Esophagus muscularis mucosa (tissue), 4 donors: ENCODE results near the gene ITM2C. TPM values are rescaled to one million over a fixed set of nuclear protein-coding genes. Genes with fewer than 3 reads are reported as not detected.

ENCODE experiments used
- DNase-seq: peaks from one replicate; pipeline ENCODE4 v3.0.0-alpha.2; 2017; ENCODE audit errors: extremely low spot score
- H3K27ac ChIP-seq, 4 donors: fragments of 200-600 bp; sonication (generic); replicated peaks in 1 of 4; 1 replicate in 3 of 4; 2 replicates in 1 of 4; pipeline ENCODE4 v1.5.1; 2016 to 2019; ENCODE audit warnings: mild to moderate bottlenecking in 1 of 4
- H3K27me3 ChIP-seq, 4 donors: fragments of 200-600 bp; sonication (generic); one replicate each; pipeline versions ENCODE4 v1.5.1 to v1.6.0; 2016 to 2019
- H3K36me3 ChIP-seq, 4 donors: fragments of 200-600 bp; sonication (generic); one replicate each; pipeline ENCODE4 v1.5.1; 2016 to 2019
- H3K4me1 ChIP-seq, 4 donors: fragments of 200-600 bp; sonication (generic); one replicate each; pipeline ENCODE4 v1.5.1; 2016 to 2019
- H3K4me3 ChIP-seq, 4 donors: fragments of 200-600 bp; sonication (generic); 1 replicate in 2 of 4; 2 replicates in 2 of 4; pipeline ENCODE4 v1.5.1; 2016 to 2019; ENCODE audit warnings: mild to moderate bottlenecking in 4 of 4, moderate library complexity in 1 of 4
- H3K9me3 ChIP-seq, 4 donors: fragments of 200-600 bp; sonication (generic); 1 replicate in 3 of 4; 2 replicates in 1 of 4; pipeline ENCODE4 v1.5.1; 2016 to 2019
- CTCF ChIP-seq, 3 experiments: fragments of 200-600 bp in 2 of 3; fragments of 450-650 bp in 1 of 3; sonication (generic) in 2 of 3; IDR thresholded peaks; one replicate each; pipeline ENCODE4 v1.5.1; 2017 to 2019; ENCODE audit warnings: antibody characterized with exemption in 3 of 3, mild to moderate bottlenecking in 2 of 3, moderate library complexity in 1 of 3
- EP300 ChIP-seq: sonication (generic); formaldehyde crosslinking; IDR thresholded peaks from one replicate; pipeline ENCODE4 v1.6.1; 2017; ENCODE audit warnings: antibody characterized with exemption
- POLR2A ChIP-seq: fragments of 450-650 bp; IDR thresholded peaks from one replicate; pipeline ENCODE4 v1.6.1; 2017; ENCODE audit warnings: antibody characterized with exemption, moderate library complexity, mild to moderate bottlenecking, low read depth
- POLR2AphosphoS5 ChIP-seq, 2 donors: sonication (generic); formaldehyde crosslinking; IDR thresholded peaks; one replicate each; pipeline ENCODE4 v1.6.1; 2017; ENCODE audit warnings: antibody characterized with exemption in 2 of 2
- WGBS: methylation state at CpG from one replicate; pipeline ENCODE4 v1.1.5; 2018; 5-methylcytosine and 5-hydroxymethylcytosine counted together
- intact Hi-C: fragments of 100-400 bp; cut with DNase I; formaldehyde crosslinking; loops from one replicate; pipeline ENCODE4 v1.15.1; 2023
- total RNA-seq, 4 donors: library from RNA; depleted of rRNA; stranded (reverse); fragments of >200 nt; gene quantifications; one replicate each; pipeline versions ENCODE4 v1.1.0 to v1.2.1, GENCODE V29; 2016

ITM2C gene
- total RNA-seq, 4 donors from 2014 or later, result 84.0 to 145 (median 101) TPM

GRCh38 chr2:230890646-230891045, 25.9 kb downstream of the ITM2C start:
- Histone ChIP-seq H3K27me3 (peaks cover 0 to 13% (median 0%) of the 10 kb centered on the region in 4 donors), H3K9me3 (no peaks in the 10 kb centered on the region), H3K4me3 (no peak overlapping the region), H3K27ac (no peak overlapping the region), H3K4me1 (no peaks in the 10 kb centered on the region), H3K36me3 (no peaks in the 10 kb centered on the region)
- no peak for TF ChIP-seq POLR2AphosphoS5 (IDR thresholded peaks at IDR 0.05)
- no peak for TF ChIP-seq CTCF (IDR thresholded peaks at IDR 0.05)
- no peak for TF ChIP-seq EP300
- TF ChIP-seq POLR2A, result no peak
- DNase-seq, result no peak
- 89% methylated on average over 4 of the region's 4 CpGs for WGBS
- intact Hi-C loops, result no loop called here

GRCh38 chr2:230891064-230891463, 26.3 kb downstream of the ITM2C start:
- intact Hi-C loops, result no loop called here
- WGBS, result 28% methylated on average over 5 of the region's 5 CpGs
- H3K9me3 ChIP-seq, result no peaks in the 10 kb centered on the region
- TF ChIP-seq POLR2AphosphoS5 (IDR thresholded peaks at IDR 0.05) (no peak), EP300 (no peak), POLR2A (no peak), CTCF (IDR thresholded peaks at IDR 0.05) (no peak)
- H3K4me1 ChIP-seq, result no peaks in the 10 kb centered on the region
- peaks cover 0 to 13% (median 0%) of the 10 kb centered on the region in 4 donors for H3K27me3 ChIP-seq
- no peak overlapping the region for H3K4me3 ChIP-seq
- H3K36me3 ChIP-seq, result no peaks in the 10 kb centered on the region
- no peak overlapping the region for H3K27ac ChIP-seq
- DNase-seq, result no peak

- WGBS, result 82% methylated on average over 6 of the region's 6 CpGs
- Histone ChIP-seq H3K36me3 (no peaks in the 10 kb centered on the region), H3K9me3 (no peaks in the 10 kb centered on the region), H3K27ac (no peak overlapping the region), H3K27me3 (peaks cover 0 to 13% (median 0%) of the 10 kb centered on the region in 4 donors), H3K4me3 (no peak overlapping the region), H3K4me1 (no peaks in the 10 kb centered on the region)
- TF ChIP-seq CTCF (IDR thresholded peaks at IDR 0.05), result no peak
- TF ChIP-seq POLR2AphosphoS5 (IDR thresholded peaks at IDR 0.05), result no peak
- no peak for TF ChIP-seq EP300
- TF ChIP-seq POLR2A, result no peak
- no peak for DNase-seq
- intact Hi-C loops, result no loop called here
Observed at GRCh38 chr2:230891509-230891908, 26.8 kb downstream of the ITM2C start.

GRCh38 chr2:230893338-230893737, 28.6 kb downstream of the ITM2C start:
- no peak for DNase-seq
- intact Hi-C loops, result no loop called here
- Histone ChIP-seq H3K4me3 (no peak overlapping the region), H3K9me3 (no peaks in the 10 kb centered on the region), H3K27me3 (peaks cover 0 to 13% (median 0%) of the 10 kb centered on the region in 4 donors), H3K27ac (no peak overlapping the region), H3K36me3 (no peaks in the 10 kb centered on the region), H3K4me1 (no peaks in the 10 kb centered on the region)
- no peak for TF ChIP-seq EP300
- no peak for TF ChIP-seq POLR2AphosphoS5 (IDR thresholded peaks at IDR 0.05)
- WGBS, result 39% methylated on average over 6 of the region's 6 CpGs

GRCh38 chr2:230893841-230894781, 29.4 kb downstream of the ITM2C start:
- Histone ChIP-seq H3K27me3 (peaks cover 0 to 13% (median 0%) of the 10 kb centered on the region in 4 donors), H3K9me3 (no peaks in the 10 kb centered on the region), H3K4me3 (no peak overlapping the region), H3K4me1 (no peaks in the 10 kb centered on the region), H3K27ac (no peak overlapping the region), H3K36me3 (no peaks in the 10 kb centered on the region)
- 77% methylated on average over 9 of the region's 19 CpGs for WGBS
- no peak for DNase-seq
- intact Hi-C loops, result no loop called here
- TF ChIP-seq EP300 (no peak), POLR2A (no peak), CTCF (IDR thresholded peaks at IDR 0.05) (no peak), POLR2AphosphoS5 (IDR thresholded peaks at IDR 0.05) (no peak)
